HCT116 (cell line): ENCODE measurements around the gene LCT. TPM values are rescaled to one million over a fixed set of nuclear protein-coding genes. Genes with fewer than 3 reads are reported as not detected.
A peak's percentile ranks its signal among the peaks of the same experiment; 100 is the strongest.

Experiments
- ATAC-seq: fragments of 200-7000 bp; cut with Tn5 transposase; 2 replicates; pipeline ENCODE4 v1.9.1; 2020; ENCODE audit warnings: mild to moderate bottlenecking, moderate library complexity
- BruUV-seq: library from RNA; stranded (reverse); fragments of 400-500 nt; replicated peaks from 2 replicates; lab custom pipeline; 2021; lab: Mats Ljungman, UMichigan
- CTCF ChIA-PET: fragments of 300-600 bp; sonication (Branson Sonifier 250); formaldehyde crosslinking; loops from one replicate; lab custom pipeline; 2021; ENCODE audit warnings: antibody characterized with exemption; lab: Charles Lee
- POLR2A ChIA-PET: fragments of 300-600, 350-600 bp; sonication (Branson Sonifier 250); formaldehyde crosslinking; loops from one replicate; lab custom pipeline; 2021; ENCODE audit warnings: antibody characterized with exemption; lab: Charles Lee
- RAD21 ChIA-PET, 2 experiments: fragments of 300-600 bp; sonication (Branson Sonifier 250); formaldehyde crosslinking; loops; one replicate each; lab custom pipeline; 2023; ENCODE audit warnings: low total read pairs in 2 of 2; ENCODE audit not compliant: uncharacterized antibody in 2 of 2, unreplicated experiment in 2 of 2, low non-redundant PET in 1 of 2; lab: Charles Lee
- DNase-seq: peaks from one replicate; pipeline ENCODE4 v3.0.0-alpha.2; 2010; ENCODE audit warnings: low read depth, low spot score
- H2AFZ ChIP-seq: fragments of 200-600 bp; shearing (Covaris generic), sonication (generic); 2 replicates; pipeline ENCODE4 v1.6.1; 2017; ENCODE audit warnings: low read depth, mixed run types, mixed read lengths, antibody characterized with exemption, low read length; ENCODE audit not compliant: poor library complexity, severe bottlenecking
- H3K27ac ChIP-seq: 2 replicates; pipeline ENCODE4 v1.5.1; 2012; ENCODE audit warnings: low read depth, low read length
- H3K27me3 ChIP-seq: fragments of 200-600 bp; sonication (generic); 2 replicates; pipeline ENCODE4 v1.6.1; 2016; ENCODE audit warnings: mixed run types, low read length, mixed read lengths; ENCODE audit not compliant: insufficient read depth
- H3K36me3 ChIP-seq, 2 experiments: fragments of 200-500 bp in 1 of 2; fragments of 200-600 bp in 1 of 2; sonication (Bioruptor generic) in 1 of 2; sonication (generic) in 1 of 2; 2 replicates each; pipeline versions ENCODE4 v1.5.1 to v1.6.1; 2014 to 2016; ENCODE audit warnings: low read length in 2 of 2, inconsistent platforms in 1 of 2, mixed read lengths in 1 of 2, mixed run types in 1 of 2; ENCODE audit not compliant: insufficient read depth in 2 of 2, control insufficient read depth in 1 of 2
- H3K4me1 ChIP-seq, 2 experiments: fragments of 200-600 bp in 1 of 2; sonication (generic) in 1 of 2; 2 replicates each; pipeline versions ENCODE4 v1.5.1 to v1.6.1; 2012 to 2017; ENCODE audit warnings: low read length in 2 of 2, inconsistent platforms in 1 of 2, mild to moderate bottlenecking in 1 of 2, mixed read lengths in 1 of 2, mixed run types in 1 of 2, moderate library complexity in 1 of 2; ENCODE audit not compliant: insufficient read depth in 2 of 2, control insufficient read depth in 1 of 2
- H3K4me2 ChIP-seq: fragments of 200-600 bp; sonication (generic); 2 replicates; pipeline ENCODE4 v1.6.1; 2017; ENCODE audit warnings: mixed run types, low read length, mixed read lengths
- H3K4me3 ChIP-seq, 2 experiments: fragments of 200-600 bp in 1 of 2; sonication (generic) in 1 of 2; replicated peaks in 1 of 2; 2 replicates each; pipeline ENCODE4 v1.5.1; 2011 to 2016; ENCODE audit warnings: low read length in 2 of 2, control low read depth in 1 of 2, low read depth in 1 of 2, mild to moderate bottlenecking in 1 of 2, mixed read lengths in 1 of 2, mixed run types in 1 of 2
- H3K79me2 ChIP-seq: fragments of 200-600 bp; sonication (generic); 2 replicates; pipeline ENCODE4 v1.6.1; 2017; ENCODE audit warnings: mild to moderate bottlenecking, mixed run types, low read length, moderate library complexity, mixed read lengths; ENCODE audit not compliant: insufficient read depth
- H3K9ac ChIP-seq: fragments of 200-600 bp; sonication (generic); 2 replicates; pipeline ENCODE4 v1.6.1; 2016; ENCODE audit warnings: low read length, mixed read lengths
- H3K9me2 ChIP-seq: fragments of 200-600 bp; sonication (generic), shearing (Covaris generic); 2 replicates; pipeline ENCODE4 v1.6.1; 2017; ENCODE audit warnings: mixed run types, mild to moderate bottlenecking, moderate library complexity; ENCODE audit not compliant: insufficient read depth
- H3K9me3 ChIP-seq, 2 experiments: fragments of 200-500 bp in 1 of 2; fragments of 200-600 bp in 1 of 2; sonication (Bioruptor generic) in 1 of 2; sonication (generic) in 1 of 2; 2 replicates each; pipeline ENCODE4 v1.6.1; 2014 to 2017; ENCODE audit warnings: low read length in 2 of 2, mixed read lengths in 2 of 2, inconsistent platforms in 1 of 2, low read depth in 1 of 2, mild to moderate bottlenecking in 1 of 2, mixed run types in 1 of 2, moderate library complexity in 1 of 2; ENCODE audit not compliant: control insufficient read depth in 1 of 2, insufficient read depth in 1 of 2
- H4K20me1 ChIP-seq: fragments of 200-600 bp; sonication (generic), shearing (Covaris generic); 2 replicates; pipeline ENCODE4 v1.6.1; 2017; ENCODE audit warnings: mixed run types, mild to moderate bottlenecking, moderate library complexity; ENCODE audit not compliant: insufficient read depth
- ATF3 ChIP-seq: IDR thresholded peaks from 2 replicates; pipeline ENCODE4 v1.6.1; 2012
- CBX3 ChIP-seq: IDR thresholded peaks from 2 replicates; pipeline ENCODE4 v1.6.1; 2012; ENCODE audit warnings: low read depth
- CEBPB ChIP-seq: IDR thresholded peaks from 2 replicates; pipeline ENCODE4 v1.6.1; 2012; ENCODE audit warnings: low read depth
- CTCF ChIP-seq, 3 experiments: fragments of 200-600 bp in 1 of 3; sonication (generic) in 1 of 3; IDR thresholded peaks in 2 of 3; conservative IDR thresholded peaks in 1 of 3; 2 replicates each; pipeline ENCODE4 v1.5.1; 2012 to 2017; ENCODE audit warnings: low read depth in 2 of 3, low read length in 2 of 3, antibody characterized with exemption in 1 of 3, borderline replicate concordance in 1 of 3, control low read depth in 1 of 3, mild to moderate bottlenecking in 1 of 3, mixed read lengths in 1 of 3, mixed run types in 1 of 3, moderate library complexity in 1 of 3; ENCODE audit not compliant: insufficient read depth in 1 of 3
- EGR1 ChIP-seq: IDR thresholded peaks from 2 replicates; pipeline ENCODE4 v1.6.1; 2012; ENCODE audit warnings: low read depth
- ELF1 ChIP-seq: IDR thresholded peaks from 2 replicates; pipeline ENCODE4 v1.6.1; 2012; ENCODE audit warnings: low read depth, borderline replicate concordance
- EZH2 ChIP-seq: fragments of 200-600 bp; sonication (generic); IDR thresholded peaks from 2 replicates; pipeline ENCODE4 v1.6.1; 2017; ENCODE audit warnings: antibody characterized with exemption, mixed run types
- EZH2phosphoT487 ChIP-seq: fragments of 200-600 bp; IDR thresholded peaks from 2 replicates; pipeline ENCODE4 v1.6.1; 2018; ENCODE audit warnings: antibody characterized with exemption, borderline replicate concordance
- JUND ChIP-seq: IDR thresholded peaks from 2 replicates; pipeline ENCODE4 v1.6.1; 2012
- MAX ChIP-seq: IDR thresholded peaks from 2 replicates; pipeline ENCODE4 v1.6.1; 2012
- POLR2AphosphoS5 ChIP-seq: IDR thresholded peaks from 2 replicates; pipeline ENCODE4 v1.6.1; 2011; ENCODE audit warnings: mild to moderate bottlenecking, low read depth, low read length, moderate library complexity
- RAD21 ChIP-seq: IDR thresholded peaks from 2 replicates; pipeline ENCODE4 v1.6.1; 2012; ENCODE audit warnings: low read depth, mild to moderate bottlenecking
- REST ChIP-seq: IDR thresholded peaks from 2 replicates; pipeline ENCODE4 v1.6.1; 2012; ENCODE audit warnings: low read depth
- SP1 ChIP-seq: IDR thresholded peaks from 2 replicates; pipeline ENCODE4 v1.6.1; 2012; ENCODE audit warnings: low read depth
- SRF ChIP-seq: IDR thresholded peaks from 2 replicates; pipeline ENCODE4 v1.6.1; 2012; ENCODE audit warnings: low read depth
- TCF7L2 ChIP-seq: IDR thresholded peaks from 2 replicates; pipeline ENCODE4 v1.7.0; 2011; ENCODE audit warnings: borderline replicate concordance, inconsistent platforms; ENCODE audit not compliant: insufficient read depth, insufficient read length; ENCODE audit errors: extremely low read depth
- YY1 ChIP-seq: IDR thresholded peaks from 2 replicates; pipeline ENCODE4 v1.6.1; 2011; ENCODE audit warnings: low read length, low read depth, moderate library complexity, mild to moderate bottlenecking; ENCODE audit not compliant: insufficient replicate concordance; ENCODE audit errors: extremely low read depth
- ZBTB33 ChIP-seq: IDR thresholded peaks from 2 replicates; pipeline ENCODE4 v1.6.1; 2011; ENCODE audit warnings: mild to moderate bottlenecking, low read length, moderate library complexity; ENCODE audit not compliant: insufficient replicate concordance; ENCODE audit errors: extremely low read depth
- ZFX ChIP-seq: fragments of 450-650 bp; IDR thresholded peaks from 2 replicates; pipeline ENCODE4 v1.6.1; 2017
- intact Hi-C: fragments of 100-400 bp; cut with micrococcal nuclease; formaldehyde crosslinking; loops from 2 replicates; pipeline ENCODE4 v1.10.0; 2022
- total RNA-seq: library from RNA; stranded (reverse); gene quantifications from one replicate; pipeline ENCODE4 v1.2.1, GENCODE V29; 2021; ENCODE audit not compliant: unreplicated experiment

LCT gene
- total RNA-seq, 1 experiment from 2014 or later: 0.12 TPM

- CTCF ChIA-PET: no interaction called here
- POLR2A ChIA-PET: no interaction called here
- H3K36me3 ChIP-seq: peaks cover 15 to 20% of the 10 kb centered on the region in 2 experiments
- ATAC-seq (no peak), DNase-seq (no peak)
- H3K4me2 ChIP-seq: peak overlapping the region; percentile 94
- peak overlapping the region; percentile 98 for H3K9ac ChIP-seq
- 0 out of 2 replicates have a peak, but pooled peaks cover 5% of the 10 kb centered on the region for H4K20me1 ChIP-seq
- H3K27ac ChIP-seq: no peak overlapping the region
- no peak overlapping the region for H2AFZ ChIP-seq
- no peaks in the 10 kb centered on the region for H3K9me2 ChIP-seq
- H3K4me3 ChIP-seq: peak overlapping the region; percentile 82 to 94
- H3K27me3 ChIP-seq: no peaks in the 10 kb centered on the region
- intact Hi-C loops: no loop called here
- H3K79me2 ChIP-seq: peaks cover 48% of the 10 kb centered on the region
- H3K9me3 ChIP-seq: no peaks in the 10 kb centered on the region
- RAD21 ChIA-PET: no interaction called here
- H3K4me1 ChIP-seq: peaks cover 7 to 19% of the 10 kb centered on the region in 2 experiments; a peak in 2 of 4 replicates
- no peak for TF ChIP-seq SP1
- no peak for TF ChIP-seq ZFX
- no peak for TF ChIP-seq REST
- no peak for TF ChIP-seq JUND
- no peak for TF ChIP-seq POLR2AphosphoS5
- TF ChIP-seq EZH2phosphoT487: no peak
- no peak for TF ChIP-seq MAX
- no peak for TF ChIP-seq EZH2
- no peak for TF ChIP-seq RAD21
- no peak for TF ChIP-seq ATF3
- no peak for TF ChIP-seq EGR1
- no peak for TF ChIP-seq YY1
- no peak for TF ChIP-seq ZBTB33
- TF ChIP-seq ELF1: no peak
- TF ChIP-seq CBX3: no peak
- no peak for TF ChIP-seq TCF7L2
- TF ChIP-seq CTCF (IDR thresholded peaks at IDR 0.05 in 2 of 3, conservative IDR thresholded peaks at IDR 0.05 in 1 of 3; ENCODE audit: borderline replicate concordance in 1 of 3, insufficient read depth in 1 of 3, low read depth in 2 of 3, low read length in 2 of 3): no peak
- no peak for TF ChIP-seq CEBPB
- TF ChIP-seq SRF: no peak
- TF ChIP-seq, all 23 proteins: peak for 0
- BruUV-seq: no TSS peak
Measured at GRCh38 chr2:135874777-135875365, 37.9 kb upstream of the LCT start.
